Measurements from ENCODE around the gene DBP. TPM values are rescaled to one million over a fixed set of nuclear protein-coding genes. Genes with fewer than 3 reads are reported as not detected.
"Not testable (repeated sequence)": the region's sequence is repeated elsewhere in the genome, so short reads cannot be mapped to it uniquely, and the experiment has no call there.

Gene DBP
- total RNA-seq, 1 donor, result 20.9 TPM

DNA sequence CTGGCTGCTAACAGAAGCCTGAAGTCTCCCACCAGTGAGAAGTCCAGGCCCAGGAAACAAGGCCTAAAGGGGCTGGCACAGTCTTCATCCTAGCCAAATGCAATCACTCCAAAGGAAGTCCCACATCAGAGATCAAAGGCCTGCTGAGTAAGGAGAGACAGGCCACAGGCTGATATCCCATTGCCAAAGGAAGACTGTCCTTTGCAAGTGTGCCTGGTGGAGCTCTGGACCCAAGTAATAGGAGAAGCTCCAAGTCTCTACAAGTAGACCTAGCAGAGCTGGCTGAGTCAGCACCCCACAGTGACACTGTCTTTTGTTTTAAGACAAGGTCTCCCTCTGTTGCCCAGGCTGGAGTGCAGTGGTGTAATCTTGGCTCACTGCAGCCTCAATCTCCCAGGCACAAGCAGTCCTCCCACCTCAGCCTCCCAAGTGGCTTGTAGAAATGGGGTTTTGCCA lies 4.5 kb downstream of the DBP start:
- no peak overlapping the region for H3K4me3 ChIP-seq (ENCODE audit: low read depth, low read length)
- DNase-seq (ENCODE audit: low read depth), result peak; percentile 63
- TF ChIP-seq, protein P1, sequence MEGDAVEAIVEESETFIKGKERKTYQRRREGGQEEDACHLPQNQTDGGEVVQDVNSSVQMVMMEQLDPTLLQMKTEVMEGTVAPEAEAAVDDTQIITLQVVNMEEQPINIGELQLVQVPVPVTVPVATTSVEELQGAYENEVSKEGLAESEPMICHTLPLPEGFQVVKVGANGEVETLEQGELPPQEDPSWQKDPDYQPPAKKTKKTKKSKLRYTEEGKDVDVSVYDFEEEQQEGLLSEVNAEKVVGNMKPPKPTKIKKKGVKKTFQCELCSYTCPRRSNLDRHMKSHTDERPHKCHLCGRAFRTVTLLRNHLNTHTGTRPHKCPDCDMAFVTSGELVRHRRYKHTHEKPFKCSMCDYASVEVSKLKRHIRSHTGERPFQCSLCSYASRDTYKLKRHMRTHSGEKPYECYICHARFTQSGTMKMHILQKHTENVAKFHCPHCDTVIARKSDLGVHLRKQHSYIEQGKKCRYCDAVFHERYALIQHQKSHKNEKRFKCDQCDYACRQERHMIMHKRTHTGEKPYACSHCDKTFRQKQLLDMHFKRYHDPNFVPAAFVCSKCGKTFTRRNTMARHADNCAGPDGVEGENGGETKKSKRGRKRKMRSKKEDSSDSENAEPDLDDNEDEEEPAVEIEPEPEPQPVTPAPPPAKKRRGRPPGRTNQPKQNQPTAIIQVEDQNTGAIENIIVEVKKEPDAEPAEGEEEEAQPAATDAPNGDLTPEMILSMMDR (IDR thresholded peaks at IDR 0.05; ENCODE audit: insufficient read depth, low read length), result no peak

DNA sequence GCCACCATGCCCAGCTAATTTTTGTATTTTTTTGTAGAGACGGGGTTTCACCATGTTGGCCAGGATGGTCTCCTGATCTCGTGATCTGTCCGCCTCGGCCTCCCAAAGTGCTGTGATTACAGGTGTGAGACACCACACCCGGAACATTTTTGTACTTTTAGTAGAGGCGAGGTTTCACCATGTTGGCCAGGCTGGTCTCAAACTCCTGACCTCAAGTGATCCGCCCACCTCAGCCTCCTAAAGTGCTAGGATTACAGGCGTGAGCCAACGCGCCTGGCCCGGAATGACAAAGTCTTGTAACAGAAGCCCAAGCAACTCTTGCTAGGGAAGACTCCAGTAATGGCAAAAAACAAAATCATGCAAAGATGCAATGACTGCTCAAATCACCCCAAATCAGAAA lies 4.9 kb downstream of the DBP start:
- not testable (repeated sequence) for DNase-seq (ENCODE audit: low read depth); H3K4me3 ChIP-seq (ENCODE audit: low read depth, low read length)

DNA sequence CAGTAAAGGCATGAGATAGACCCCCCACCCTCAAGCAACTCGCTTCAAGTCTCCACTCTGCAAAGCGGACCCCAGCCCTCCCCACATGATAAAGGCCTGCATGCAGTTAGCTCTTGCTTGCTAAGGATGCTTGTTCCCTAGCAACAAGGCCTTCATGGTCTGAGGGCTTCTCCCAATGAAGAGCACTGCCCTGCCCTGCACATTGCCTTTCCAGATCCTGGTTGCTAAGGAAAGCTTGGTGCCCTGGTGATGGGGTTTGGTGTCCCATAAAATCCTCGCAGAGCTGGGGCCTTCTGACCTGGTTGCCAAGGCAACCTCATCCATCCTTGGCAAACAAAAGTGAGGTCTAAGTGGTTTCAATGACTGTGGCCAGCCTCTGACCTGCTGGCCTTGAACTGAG lies 6.0 kb downstream of the DBP start:
- H3K4me3 ChIP-seq (ENCODE audit: low read depth, low read length), result no peak overlapping the region
- TF ChIP-seq, protein P1 (IDR thresholded peaks at IDR 0.05; ENCODE audit: insufficient read depth, low read length), result no peak
- DNase-seq (ENCODE audit: low read depth), result no peak

DNA sequence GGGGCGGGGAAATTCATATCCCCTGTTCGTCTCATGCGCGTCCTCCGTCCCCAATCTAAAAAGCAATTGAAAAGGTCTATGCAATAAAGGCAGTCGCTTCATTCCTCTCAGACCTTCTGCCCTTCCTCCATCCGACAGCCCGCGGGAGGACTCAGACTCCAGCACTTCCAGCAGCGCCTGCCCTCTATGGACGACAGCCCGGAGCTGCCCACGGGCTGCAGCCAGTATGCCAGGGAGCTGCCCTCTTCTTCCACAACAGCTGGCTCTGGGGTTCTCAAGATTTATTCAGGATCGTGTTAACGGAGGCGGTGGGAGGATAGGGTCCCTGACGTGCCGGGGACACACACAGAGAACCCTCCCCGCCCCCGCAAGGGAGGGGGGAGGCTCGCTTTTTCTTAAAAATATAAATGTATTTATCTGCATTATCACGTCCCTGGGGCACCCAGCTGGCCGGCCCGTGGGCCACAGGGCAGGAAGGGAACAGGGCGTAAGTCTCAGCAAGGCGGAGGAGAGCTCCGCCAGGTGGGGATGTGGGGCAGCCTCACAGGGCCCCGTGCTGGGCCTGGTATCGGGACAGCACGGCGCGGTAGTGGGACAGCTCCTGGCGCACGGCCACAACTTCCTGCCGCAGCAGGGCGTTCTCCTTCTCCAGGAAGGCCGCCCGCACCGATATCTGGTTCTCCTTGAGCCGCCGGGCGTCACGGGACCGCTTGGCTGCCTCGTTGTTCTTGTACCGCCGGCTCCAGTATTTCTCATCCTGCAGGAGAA lies 6.7 kb downstream of the DBP start:
- no peak overlapping the region for H3K4me3 ChIP-seq (ENCODE audit: low read depth, low read length)
- DNase-seq (ENCODE audit: low read depth), result peak; percentile 63
- TF ChIP-seq, protein P1 (IDR thresholded peaks at IDR 0.05; ENCODE audit: insufficient read depth, low read length), result peak; percentile 41

DNA sequence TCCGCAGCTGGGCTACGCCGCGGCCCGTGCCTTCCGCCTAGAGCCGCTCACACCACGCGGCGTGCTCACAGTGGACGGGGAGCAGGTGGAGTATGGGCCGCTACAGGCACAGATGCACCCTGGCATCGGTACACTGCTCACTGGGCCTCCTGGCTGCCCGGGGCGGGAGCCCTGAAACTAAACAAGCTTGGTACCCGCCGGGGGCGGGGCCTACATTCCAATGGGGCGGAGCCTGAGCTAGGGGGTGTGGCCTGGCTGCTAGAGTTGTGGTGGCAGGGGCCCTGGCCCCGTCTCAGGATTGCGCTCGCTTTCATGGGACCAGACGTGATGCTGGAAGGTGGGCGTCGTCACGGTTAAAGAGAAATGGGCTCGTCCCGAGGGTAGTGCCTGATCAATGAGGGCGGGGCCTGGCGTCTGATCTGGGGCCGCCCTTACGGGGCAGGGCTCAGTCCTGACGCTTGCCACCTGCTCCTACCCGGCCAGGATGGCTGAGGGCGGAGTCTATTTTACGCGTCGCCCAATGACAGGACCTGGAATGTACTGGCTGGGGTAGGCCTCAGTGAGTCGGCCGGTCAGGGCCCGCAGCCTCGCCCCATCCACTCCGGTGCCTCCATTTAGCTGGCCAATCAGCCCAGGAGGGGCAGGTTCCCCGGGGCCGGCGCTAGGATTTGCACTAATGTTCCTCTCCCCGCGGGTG lies 7.4 kb downstream of the DBP start:
- DNase-seq (ENCODE audit: low read depth), result peak; percentile 66
- no peak overlapping the region for H3K4me3 ChIP-seq (ENCODE audit: low read depth, low read length)
- TF ChIP-seq, protein P1 (IDR thresholded peaks at IDR 0.05; ENCODE audit: insufficient read depth, low read length), result no peak

DNA sequence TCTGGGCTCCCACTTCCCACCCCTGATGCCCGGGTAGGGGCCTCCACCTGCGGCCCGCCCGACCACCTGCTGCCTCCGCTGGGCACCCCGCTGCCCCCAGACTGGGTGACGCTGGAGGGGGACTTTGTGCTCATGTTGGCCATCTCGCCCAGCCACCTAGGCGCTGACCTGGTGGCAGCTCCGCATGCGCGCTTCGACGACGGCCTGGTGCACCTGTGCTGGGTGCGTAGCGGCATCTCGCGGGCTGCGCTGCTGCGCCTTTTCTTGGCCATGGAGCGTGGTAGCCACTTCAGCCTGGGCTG lies 7.9 kb downstream of the DBP start:
- TF ChIP-seq, protein P1 (IDR thresholded peaks at IDR 0.05; ENCODE audit: insufficient read depth, low read length), result no peak
- DNase-seq (ENCODE audit: low read depth), result no peak
- H3K4me3 ChIP-seq (ENCODE audit: low read depth, low read length), result no peak overlapping the region

DNA sequence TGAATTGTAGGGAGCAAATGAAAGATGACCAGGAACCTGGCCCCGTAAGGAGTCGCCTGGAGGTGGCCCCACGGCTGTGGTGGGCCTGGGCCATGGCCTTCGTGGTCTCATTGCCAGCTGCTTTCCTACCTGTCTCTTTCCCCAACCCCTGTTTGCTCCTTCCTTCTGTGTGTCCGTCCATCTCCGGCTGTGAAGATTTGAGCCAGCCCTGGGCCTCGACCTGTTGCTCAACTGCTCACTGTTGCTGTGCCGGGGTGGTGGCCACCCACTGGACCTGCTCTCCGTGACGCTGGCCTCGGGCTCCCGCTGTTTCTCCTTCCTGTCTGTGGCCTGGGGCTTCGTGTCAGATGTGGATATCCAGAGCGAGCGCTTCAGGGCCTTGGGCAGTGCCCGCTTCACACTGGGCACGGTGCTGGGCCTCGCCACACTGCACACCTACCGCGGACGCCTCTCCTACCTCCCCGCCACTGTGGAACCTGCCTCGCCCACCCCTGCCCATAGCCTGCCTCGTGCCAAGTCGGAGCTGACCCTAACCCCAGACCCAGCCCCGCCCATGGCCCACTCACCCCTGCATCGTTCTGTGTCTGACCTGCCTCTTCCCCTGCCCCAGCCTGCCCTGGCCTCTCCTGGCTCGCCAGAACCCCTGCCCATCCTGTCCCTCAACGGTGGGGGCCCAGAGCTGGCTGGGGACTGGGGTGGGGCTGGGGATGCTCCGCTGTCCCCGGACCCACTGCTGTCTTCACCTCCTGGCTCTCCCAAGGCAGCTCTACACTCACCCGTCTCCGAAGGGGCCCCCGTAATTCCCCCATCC lies 8.5 kb downstream of the DBP start:
- TF ChIP-seq, protein P1 (IDR thresholded peaks at IDR 0.05; ENCODE audit: insufficient read depth, low read length), result no peak
- no peak for DNase-seq (ENCODE audit: low read depth)
- no peak overlapping the region for H3K4me3 ChIP-seq (ENCODE audit: low read depth, low read length)

Data from fibroblast of the aortic adventitia (primary cell).